K562 treated with DMSO at 1 percent for 24 hours (cell line): ENCODE measurements around the gene SCAF1. TPM values are rescaled to one million over a fixed set of nuclear protein-coding genes. Genes with fewer than 3 reads are reported as not detected.

ENCODE experiments used
- total RNA-seq: library from RNA; unstranded; fragments of 300-600 nt; gene quantifications from 2 replicates; pipeline ENCODE4 v1.2.3, GENCODE V29; 2022; ENCODE audit warnings: low read depth; ENCODE audit not compliant: insufficient read depth

SCAF1 gene
- total RNA-seq, result 76.9 and 81.6 TPM in 2 replicates

GRCh38 chr19:49641688-49642491 is at the start of gene SCAF1:
Gene SCAF1 (plus strand): TSS chr19:49642209. CDS start chr19:49645027, 2,818 bp downstream.

GRCh38 chr19:49640113-49640898 is 1.7 kb upstream of the SCAF1 start, which contains the start of gene RRAS:
Gene RRAS (minus strand): TSS chr19:49640143. CDS start chr19:49640098, 45 bp downstream.

GRCh38 chr19:49665351-49666119 is 23.5 kb downstream of the SCAF1 start, which contains the start of the genes BCL2L12 and IRF3:
Gene BCL2L12 (plus strand): TSS chr19:49665933. CDS start chr19:49666693, 760 bp downstream.
Gene IRF3 (minus strand): TSS chr19:49665857. CDS start chr19:49664838, 1,019 bp downstream.

GRCh38 chr19:49677231-49677900 is 35.4 kb downstream of the SCAF1 start, which contains the start of gene PRMT1:
Gene PRMT1 (plus strand): TSS chr19:49677271. CDS start chr19:49677281, 10 bp downstream.

GRCh38 chr19:49689133-49690078 is 47.4 kb downstream of the SCAF1 start, which contains the start of gene ADM5:
Gene ADM5 (plus strand): TSS chr19:49689594. CDS start chr19:49689838, 244 bp downstream.

GRCh38 chr19:49690656-49691242 is 48.7 kb downstream of the SCAF1 start, which contains the start of gene CPT1C:
Gene CPT1C (plus strand): TSS chr19:49691116. CDS start chr19:49692253, 1,137 bp downstream.

Other genes starting within 250 kb of the SCAF1 start
- gene PTH2, start 218.8 kb upstream of the SCAF1 start, total RNA-seq, result not detected in 2 replicates
- gene GFY, start 216.8 kb upstream of the SCAF1 start, total RNA-seq, result 0.27 and 0.44 TPM in 2 replicates
- gene SLC17A7, start 200.7 kb upstream of the SCAF1 start, total RNA-seq, result 13.7 and 13.9 TPM in 2 replicates
- 161 and 190 TPM in 2 replicates for gene PIH1D1, start 190.4 kb upstream of the SCAF1 start, total RNA-seq
- 39.6 and 44.0 TPM in 2 replicates for gene ALDH16A1, start 189.0 kb upstream of the SCAF1 start, total RNA-seq
- 14.1 and 27.0 TPM in 2 replicates for gene FLT3LG, start 168.0 kb upstream of the SCAF1 start, total RNA-seq
- gene RPL13A, start 154.6 kb upstream of the SCAF1 start, total RNA-seq, result 8,520 and 8,538 TPM in 2 replicates
- 6,778 and 6,779 TPM in 2 replicates for gene RPS11, start 145.8 kb upstream of the SCAF1 start, total RNA-seq
- gene FCGRT, start 129.5 kb upstream of the SCAF1 start, total RNA-seq, result 9.5 and 12.6 TPM in 2 replicates
- 7.0 and 7.2 TPM in 2 replicates for gene RCN3, start 114.2 kb upstream of the SCAF1 start, total RNA-seq
- 389 and 390 TPM in 2 replicates for gene NOSIP, start 61.7 kb upstream of the SCAF1 start, total RNA-seq
- 0.47 and 0.51 TPM in 2 replicates for gene PRRG2, start 60.9 kb upstream of the SCAF1 start, total RNA-seq
- 18.3 and 18.5 TPM in 2 replicates for gene PRR12, start 51.0 kb upstream of the SCAF1 start, total RNA-seq
- gene RRAS, start 2.1 kb upstream of the SCAF1 start, total RNA-seq, result 42.8 and 46.4 TPM in 2 replicates
- gene IRF3, start 23.6 kb downstream of the SCAF1 start, total RNA-seq, result 116 and 131 TPM in 2 replicates
- 269 and 286 TPM in 2 replicates for gene BCL2L12, start 23.7 kb downstream of the SCAF1 start, total RNA-seq
- 183 and 212 TPM in 2 replicates for gene PRMT1, start 35.1 kb downstream of the SCAF1 start, total RNA-seq
- gene ADM5, start 47.4 kb downstream of the SCAF1 start, total RNA-seq, result 9.0 and 9.7 TPM in 2 replicates
- 7.8 and 8.0 TPM in 2 replicates for gene CPT1C, start 48.9 kb downstream of the SCAF1 start, total RNA-seq
- gene TSKS, start 121.1 kb downstream of the SCAF1 start, total RNA-seq, result 5.6 and 8.6 TPM in 2 replicates
- gene AP2A1, start 124.8 kb downstream of the SCAF1 start, total RNA-seq, result 168 and 176 TPM in 2 replicates
- gene FUZ, start 171.1 kb downstream of the SCAF1 start, total RNA-seq, result 6.3 and 14.1 TPM in 2 replicates
- 94.0 and 104 TPM in 2 replicates for gene MED25, start 176.1 kb downstream of the SCAF1 start, total RNA-seq
- 217 and 237 TPM in 2 replicates for gene PTOV1, start 208.9 kb downstream of the SCAF1 start, total RNA-seq
- 66.3 and 78.1 TPM in 2 replicates for gene PNKP, start 225.4 kb downstream of the SCAF1 start, total RNA-seq
- 52.6 and 60.0 TPM in 2 replicates for gene AKT1S1, start 235.1 kb downstream of the SCAF1 start, total RNA-seq
- 17.9 and 21.2 TPM in 2 replicates for gene TBC1D17, start 235.5 kb downstream of the SCAF1 start, total RNA-seq